Mesendoderm (in vitro differentiated cells): ENCODE data around the gene TMEM31.
A peak's percentile ranks its signal among the peaks of the same experiment; 100 is the strongest.

Experiments used
- DNase-seq: peaks from one replicate; pipeline ENCODE4 v3.0.0; 2013
- H2AK5ac ChIP-seq: 2 replicates; pipeline ENCODE4 v1.6.1; 2013; ENCODE audit warnings: low read length, inconsistent platforms
- H2BK120ac ChIP-seq: 2 replicates; pipeline ENCODE4 v1.6.1; 2013; ENCODE audit warnings: low read depth, mild to moderate bottlenecking, low read length, moderate library complexity, mixed read lengths
- H2BK15ac ChIP-seq: replicated peaks from 2 replicates; pipeline ENCODE4 v1.6.1; 2013; ENCODE audit warnings: low read depth, mild to moderate bottlenecking, moderate library complexity
- H2BK5ac ChIP-seq: 2 replicates; pipeline ENCODE4 v1.6.1; 2013; ENCODE audit warnings: low read length, inconsistent platforms
- H3K18ac ChIP-seq: 2 replicates; pipeline ENCODE4 v1.6.1; 2013; ENCODE audit warnings: mild to moderate bottlenecking, low read length, mixed read lengths
- H3K23ac ChIP-seq: one replicate; pipeline ENCODE4 v1.6.1; 2013; ENCODE audit warnings: low read length
- H3K27ac ChIP-seq: 2 replicates; pipeline ENCODE4 v1.5.1; 2013; ENCODE audit warnings: low read depth, mild to moderate bottlenecking, inconsistent platforms, low read length, moderate library complexity
- H3K27me3 ChIP-seq: 2 replicates; pipeline ENCODE4 v1.6.1; 2013; ENCODE audit warnings: low read length, control low read depth, mild to moderate bottlenecking, inconsistent platforms; ENCODE audit not compliant: insufficient read depth, poor library complexity
- H3K36me3 ChIP-seq: 2 replicates; pipeline ENCODE4 v1.6.1; 2013; ENCODE audit warnings: low read length, inconsistent platforms; ENCODE audit not compliant: control insufficient read depth, insufficient read depth
- H3K4ac ChIP-seq: one replicate; pipeline ENCODE4 v1.6.1; 2013; ENCODE audit warnings: low read depth, mild to moderate bottlenecking, low read length, moderate library complexity
- H3K4me1 ChIP-seq: 2 replicates; pipeline ENCODE4 v1.6.1; 2013; ENCODE audit warnings: low read depth, low read length, inconsistent platforms; ENCODE audit not compliant: control insufficient read depth
- H3K4me2 ChIP-seq: 2 replicates; pipeline ENCODE4 v1.6.1; 2013; ENCODE audit warnings: low read length
- H3K4me3 ChIP-seq: 2 replicates; pipeline ENCODE4 v1.5.1; 2013; ENCODE audit warnings: mild to moderate bottlenecking, low read length
- H3K56ac ChIP-seq: one replicate; pipeline ENCODE4 v1.6.1; 2013; ENCODE audit warnings: low read length
- H3K79me1 ChIP-seq: 2 replicates; pipeline ENCODE4 v1.6.1; 2013; ENCODE audit warnings: low read length, inconsistent platforms
- H3K79me2 ChIP-seq: 2 replicates; pipeline ENCODE4 v1.6.1; 2013; ENCODE audit warnings: mild to moderate bottlenecking, low read length; ENCODE audit not compliant: control insufficient read depth, insufficient read depth
- H3K9ac ChIP-seq: 2 replicates; pipeline ENCODE4 v1.6.1; 2013; ENCODE audit warnings: low read length, inconsistent platforms
- H4K5ac ChIP-seq: one replicate; pipeline ENCODE4 v1.6.1; 2013; ENCODE audit warnings: low read length
- H4K8ac ChIP-seq: one replicate; pipeline ENCODE4 v1.6.1; 2013; ENCODE audit warnings: low read depth, mild to moderate bottlenecking, control low read depth, low read length, moderate library complexity
- WGBS: extraction: QIAGEN DNeasy Blood & Tissue Kit; methylation state at CpG from one replicate; pipeline ENCODE4 v1.1.7; 2013; ENCODE audit warnings: low lambda C conversion rate, missing lambda C conversion rate; ENCODE audit not compliant: insufficient coverage; ENCODE audit errors: extremely low coverage; 5-methylcytosine and 5-hydroxymethylcytosine counted together

The TMEM31 gene

GRCh38 chrX:103739421-103739820 is 28.7 kb downstream of the TMEM31 start:
- H3K27ac ChIP-seq = no peak overlapping the region
- no peak overlapping the region for H3K56ac ChIP-seq
- no peaks in the 10 kb centered on the region for H3K79me2 ChIP-seq
- H3K23ac ChIP-seq = no peak overlapping the region
- H2BK120ac ChIP-seq = no peak overlapping the region
- no peak overlapping the region for H3K4me2 ChIP-seq
- no peak overlapping the region for H4K8ac ChIP-seq
- H3K4ac ChIP-seq = no peak overlapping the region
- no CpG with 5 or more reads among the region's 1 CpG for WGBS
- no peak overlapping the region for H3K9ac ChIP-seq
- no peak overlapping the region for H2BK5ac ChIP-seq
- peaks cover 1% of the 10 kb centered on the region for H3K4me1 ChIP-seq
- no peak overlapping the region for H4K5ac ChIP-seq
- no peaks in the 10 kb centered on the region for H3K27me3 ChIP-seq
- H3K4me3 ChIP-seq = no peak overlapping the region
- H2AK5ac ChIP-seq = no peak overlapping the region
- DNase-seq = no peak
- no peaks in the 10 kb centered on the region for H3K36me3 ChIP-seq
- H3K18ac ChIP-seq = no peak overlapping the region
- no peak overlapping the region for H2BK15ac ChIP-seq
- no peaks in the 10 kb centered on the region for H3K79me1 ChIP-seq

GRCh38 chrX:103741879-103742278 is 31.2 kb downstream of the TMEM31 start:
- peak overlapping the region; percentile 57 for H3K27ac ChIP-seq
- no peak overlapping the region for H2BK15ac ChIP-seq
- no peaks in the 10 kb centered on the region for H3K4me1 ChIP-seq
- DNase-seq = no peak
- no peak overlapping the region for H4K8ac ChIP-seq
- no peaks in the 10 kb centered on the region for H3K79me2 ChIP-seq
- no CpG with 5 or more reads among the region's 1 CpG for WGBS
- no peak overlapping the region for H3K4me3 ChIP-seq
- H3K18ac ChIP-seq = peak overlapping the region; percentile 68
- H3K4me2 ChIP-seq = no peak overlapping the region
- no peak overlapping the region for H4K5ac ChIP-seq
- H2AK5ac ChIP-seq = no peak overlapping the region
- no peaks in the 10 kb centered on the region for H3K79me1 ChIP-seq
- no peaks in the 10 kb centered on the region for H3K27me3 ChIP-seq
- no peak overlapping the region for H3K56ac ChIP-seq
- H3K23ac ChIP-seq = no peak overlapping the region
- H3K36me3 ChIP-seq = no peaks in the 10 kb centered on the region
- H3K9ac ChIP-seq = no peak overlapping the region
- H2BK120ac ChIP-seq = no peak overlapping the region
- H2BK5ac ChIP-seq = no peak overlapping the region
- H3K4ac ChIP-seq = no peak overlapping the region

- Histone ChIP-seq H3K79me2 (no peaks in the 10 kb centered on the region), H3K27me3 (no peaks in the 10 kb centered on the region), H2BK120ac (no peak overlapping the region), H3K56ac (no peak overlapping the region), H3K4me2 (no peak overlapping the region), H3K18ac (no peak overlapping the region), H4K5ac (no peak overlapping the region), H3K9ac (no peak overlapping the region), H3K4me1 (no peaks in the 10 kb centered on the region), H2BK15ac (no peak overlapping the region), H2BK5ac (no peak overlapping the region), H4K8ac (no peak overlapping the region), H3K4me3 (no peak overlapping the region), H3K4ac (no peak overlapping the region), H2AK5ac (no peak overlapping the region), H3K79me1 (no peaks in the 10 kb centered on the region), H3K36me3 (no peaks in the 10 kb centered on the region), H3K23ac (no peak overlapping the region), H3K27ac (peak overlapping the region; percentile 57)
- no peak for DNase-seq
- WGBS = no CpG with 5 or more reads among the region's 6 CpGs
Observed at GRCh38 chrX:103742339-103742738, 31.6 kb downstream of the TMEM31 start.

GRCh38 chrX:103747163-103747562 is 36.5 kb downstream of the TMEM31 start:
- no peak overlapping the region for H2BK120ac ChIP-seq
- no peaks in the 10 kb centered on the region for H3K36me3 ChIP-seq
- no peak overlapping the region for H2BK5ac ChIP-seq
- H4K8ac ChIP-seq = no peak overlapping the region
- H3K4me3 ChIP-seq = no peak overlapping the region
- H3K23ac ChIP-seq = no peak overlapping the region
- H2AK5ac ChIP-seq = no peak overlapping the region
- H4K5ac ChIP-seq = no peak overlapping the region
- WGBS = no CpG with 5 or more reads among the region's 2 CpGs
- no peak overlapping the region for H3K27ac ChIP-seq
- no peak overlapping the region for H3K4me2 ChIP-seq
- no peaks in the 10 kb centered on the region for H3K79me2 ChIP-seq
- no peak for DNase-seq
- H3K79me1 ChIP-seq = no peaks in the 10 kb centered on the region
- no peak overlapping the region for H3K56ac ChIP-seq
- no peaks in the 10 kb centered on the region for H3K4me1 ChIP-seq
- no peak overlapping the region for H3K18ac ChIP-seq
- H2BK15ac ChIP-seq = no peak overlapping the region
- no peak overlapping the region for H3K4ac ChIP-seq
- H3K27me3 ChIP-seq = no peaks in the 10 kb centered on the region
- no peak overlapping the region for H3K9ac ChIP-seq

DNA sequence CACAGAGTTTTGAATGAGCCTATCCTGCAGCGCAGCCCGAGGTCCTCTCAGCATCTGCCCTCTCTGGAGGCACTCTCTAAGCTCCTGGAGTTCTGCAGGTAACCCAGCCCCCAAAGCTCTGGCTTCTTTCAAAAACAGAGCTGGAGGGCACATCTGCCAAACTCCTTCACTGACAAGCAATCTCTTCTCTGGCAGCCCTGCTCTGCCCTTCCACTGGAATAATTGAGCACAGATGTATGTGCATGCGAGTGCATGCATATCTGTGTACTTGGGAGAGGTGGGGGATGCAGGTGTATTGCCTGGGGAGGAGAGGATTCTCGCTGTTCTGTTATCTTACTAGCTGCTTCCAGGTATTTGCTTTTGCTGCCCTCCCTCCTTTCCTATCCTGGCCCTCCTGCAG is 43.7 kb downstream of the TMEM31 start:
- H3K36me3 ChIP-seq = peaks cover 9% of the 10 kb centered on the region
- no peak overlapping the region for H3K23ac ChIP-seq
- no peak overlapping the region for H4K5ac ChIP-seq
- no peak overlapping the region for H2BK15ac ChIP-seq
- H3K4me2 ChIP-seq = no peak overlapping the region
- no peak overlapping the region for H2BK120ac ChIP-seq
- WGBS = no CpG with 5 or more reads among the region's 4 CpGs
- no peak overlapping the region for H2AK5ac ChIP-seq
- H3K79me1 ChIP-seq = no peaks in the 10 kb centered on the region
- no peak overlapping the region for H3K27ac ChIP-seq
- no peak overlapping the region for H2BK5ac ChIP-seq
- no peak overlapping the region for H4K8ac ChIP-seq
- no peak overlapping the region for H3K18ac ChIP-seq
- H3K9ac ChIP-seq = no peak overlapping the region
- peaks cover 1% of the 10 kb centered on the region for H3K79me2 ChIP-seq
- no peak overlapping the region for H3K56ac ChIP-seq
- H3K4me1 ChIP-seq = peaks cover 2% of the 10 kb centered on the region
- H3K4ac ChIP-seq = no peak overlapping the region
- DNase-seq = no peak
- no peaks in the 10 kb centered on the region for H3K27me3 ChIP-seq
- no peak overlapping the region for H3K4me3 ChIP-seq

- DNase-seq = no peak
Observed at GRCh38 chrX:103756736-103757135, 46.0 kb downstream of the TMEM31 start.

More at GRCh38 chrX:103756736-103757135, 46.0 kb downstream of the TMEM31 start:
- Histone ChIP-seq H3K79me2 (peaks cover 6% of the 10 kb centered on the region), H2AK5ac (no peak overlapping the region), H3K18ac (no peak overlapping the region), H3K23ac (no peak overlapping the region), H3K56ac (no peak overlapping the region), H3K4me1 (peaks cover 2% of the 10 kb centered on the region), H2BK15ac (no peak overlapping the region), H4K5ac (no peak overlapping the region), H3K79me1 (no peaks in the 10 kb centered on the region), H3K4me3 (no peak overlapping the region), H2BK120ac (no peak overlapping the region), H3K27me3 (no peaks in the 10 kb centered on the region), H3K4me2 (no peak overlapping the region), H4K8ac (no peak overlapping the region), H3K36me3 (peaks cover 9% of the 10 kb centered on the region), H3K27ac (no peak overlapping the region), H3K9ac (no peak overlapping the region), H2BK5ac (no peak overlapping the region), H3K4ac (no peak overlapping the region)
- no CpG with 5 or more reads among the region's 3 CpGs for WGBS
